ENCODE data around the gene PTN.

PTN gene

GRCh38 chr7:137351941-137352340 is 8.4 kb upstream of the PTN start:
- Histone ChIP-seq H3K9ac (ENCODE audit: low read depth, low read length, poor library complexity, severe bottlenecking) (no peak overlapping the region), H3K36me3 (ENCODE audit: insufficient read depth, low read length) (no peaks in the 10 kb centered on the region), H3F3A (ENCODE audit: low read depth) (no peaks in the 10 kb centered on the region), H3K9me2 (replicated peaks; ENCODE audit: low read depth, low read length) (no peaks in the 10 kb centered on the region), H3K4me1 (ENCODE audit: insufficient read depth, low read length, poor library complexity, severe bottlenecking) (no peaks in the 10 kb centered on the region), H3K79me2 (ENCODE audit: insufficient read depth, low read length) (no peaks in the 10 kb centered on the region), H2AFZ (ENCODE audit: low read length) (no peak overlapping the region), H3K4me3 (ENCODE audit: low read length, poor library complexity, severe bottlenecking) (no peak overlapping the region), H3K9me3 (ENCODE audit: insufficient read depth, low read depth, low read length) (no peaks in the 10 kb centered on the region), H3K4me2 (ENCODE audit: low read depth, low read length, poor library complexity, severe bottlenecking) (no peak overlapping the region), H4K20me1 (ENCODE audit: insufficient read depth, low read length, poor library complexity, severe bottlenecking) (no peaks in the 10 kb centered on the region), H3K27me3 (ENCODE audit: insufficient read depth, low read length, poor library complexity, severe bottlenecking) (no peaks in the 10 kb centered on the region)
- no peak for TF ChIP-seq CTCF (conservative IDR thresholded peaks at IDR 0.05; ENCODE audit: low read length)
- no peak for TF ChIP-seq EZH2phosphoT487 (IDR thresholded peaks at IDR 0.05; ENCODE audit: borderline replicate concordance)

- H4K20me1 ChIP-seq (ENCODE audit: insufficient read depth, low read length, poor library complexity, severe bottlenecking): no peaks in the 10 kb centered on the region
- H3K79me2 ChIP-seq (ENCODE audit: insufficient read depth, low read length): no peaks in the 10 kb centered on the region
- H3K36me3 ChIP-seq (ENCODE audit: insufficient read depth, low read length): no peaks in the 10 kb centered on the region
- H3K9ac ChIP-seq (ENCODE audit: low read depth, low read length, poor library complexity, severe bottlenecking): no peak overlapping the region
- no peak overlapping the region for H2AFZ ChIP-seq (ENCODE audit: low read length)
- no peaks in the 10 kb centered on the region for H3K9me2 ChIP-seq (replicated peaks; ENCODE audit: low read depth, low read length)
- H3K4me2 ChIP-seq (ENCODE audit: low read depth, low read length, poor library complexity, severe bottlenecking): no peak overlapping the region
- H3K9me3 ChIP-seq (ENCODE audit: insufficient read depth, low read depth, low read length): 0 out of 2 replicates have a peak, but pooled peaks cover 3% of the 10 kb centered on the region
- TF ChIP-seq CTCF (conservative IDR thresholded peaks at IDR 0.05; ENCODE audit: low read length): no peak
- no peak for TF ChIP-seq EZH2phosphoT487 (IDR thresholded peaks at IDR 0.05; ENCODE audit: borderline replicate concordance)
- H3K4me3 ChIP-seq (ENCODE audit: low read length, poor library complexity, severe bottlenecking): no peak overlapping the region
- no peaks in the 10 kb centered on the region for H3F3A ChIP-seq (ENCODE audit: low read depth)
- no peaks in the 10 kb centered on the region for H3K27me3 ChIP-seq (ENCODE audit: insufficient read depth, low read length, poor library complexity, severe bottlenecking)
- no peaks in the 10 kb centered on the region for H3K4me1 ChIP-seq (ENCODE audit: insufficient read depth, low read length, poor library complexity, severe bottlenecking)
Measured at GRCh38 chr7:137345799-137346449, 2.4 kb upstream of the PTN start.

GRCh38 chr7:137342828-137343261 is 688 bp downstream of the PTN start:
- Histone ChIP-seq H2AFZ (ENCODE audit: low read length) (no peak overlapping the region), H3K9me3 (ENCODE audit: insufficient read depth, low read depth, low read length) (0 out of 2 replicates have a peak, but pooled peaks cover 3% of the 10 kb centered on the region), H3K9ac (ENCODE audit: low read depth, low read length, poor library complexity, severe bottlenecking) (no peak overlapping the region), H3K9me2 (replicated peaks; ENCODE audit: low read depth, low read length) (no peaks in the 10 kb centered on the region), H3K27me3 (ENCODE audit: insufficient read depth, low read length, poor library complexity, severe bottlenecking) (no peaks in the 10 kb centered on the region), H3K36me3 (ENCODE audit: insufficient read depth, low read length) (no peaks in the 10 kb centered on the region), H3K4me3 (ENCODE audit: low read length, poor library complexity, severe bottlenecking) (no peak overlapping the region), H3K79me2 (ENCODE audit: insufficient read depth, low read length) (no peaks in the 10 kb centered on the region), H4K20me1 (ENCODE audit: insufficient read depth, low read length, poor library complexity, severe bottlenecking) (no peaks in the 10 kb centered on the region), H3F3A (ENCODE audit: low read depth) (no peaks in the 10 kb centered on the region), H3K4me2 (ENCODE audit: low read depth, low read length, poor library complexity, severe bottlenecking) (no peak overlapping the region), H3K4me1 (ENCODE audit: insufficient read depth, low read length, poor library complexity, severe bottlenecking) (no peaks in the 10 kb centered on the region)
- TF ChIP-seq EZH2phosphoT487 (IDR thresholded peaks at IDR 0.05; ENCODE audit: borderline replicate concordance) (no peak), CTCF (conservative IDR thresholded peaks at IDR 0.05; ENCODE audit: low read length) (no peak)
